Measurements from ENCODE around the gene IPMK. TPM values are rescaled to one million over a fixed set of nuclear protein-coding genes. Genes with fewer than 3 reads are reported as not detected.

The IPMK gene
- total RNA-seq, 1 experiment from 2014 or later: 11.1 TPM

- CTCF ChIA-PET: no interaction called here
- Histone ChIP-seq H2AFZ (no peak overlapping the region), H3F3A (ENCODE audit: insufficient read depth, low read depth) (no peaks in the 10 kb centered on the region), H3K9me2 (ENCODE audit: insufficient read depth) (peaks cover 4% of the 10 kb centered on the region; the same call in 1 of the 2 replicates), H3K4me3 (no peak overlapping the region), H3K4me2 (no peak overlapping the region), H3K79me2 (ENCODE audit: low read depth) (no peaks in the 10 kb centered on the region), H4K20me1 (ENCODE audit: insufficient read depth) (no peaks in the 10 kb centered on the region), H3K36me3 (ENCODE audit: low read depth) (no peaks in the 10 kb centered on the region), H3K9me3 (ENCODE audit: insufficient read depth, low read depth) (no peaks in the 10 kb centered on the region), H3K27ac (no peak overlapping the region), H3K27me3 (ENCODE audit: insufficient read depth, low read depth) (no peaks in the 10 kb centered on the region), H3K4me1 (replicated peaks; ENCODE audit: insufficient read depth) (no peaks in the 10 kb centered on the region)
- TF ChIP-seq EZH2 (IDR thresholded peaks at IDR 0.05; ENCODE audit: low read depth) (no peak), CTCF (conservative IDR thresholded peaks at IDR 0.05) (no peak)
- intact Hi-C loops (cut with micrococcal nuclease; ENCODE audit: unreplicated experiment): no loop called here
- no TSS peak for BruUV-seq (replicated peaks)
- DNase-seq: no peak
- POLR2A ChIA-PET (ENCODE audit: unreplicated experiment): interaction anchor here (0.6 kb wide), 1 partner anchor 1733 kb away, joined by 3 read pairs; the partner anchor contains the start of gene CCDC6
Measured at GRCh38 chr10:58173391-58173790, 94.3 kb downstream of the IPMK start.

- Histone ChIP-seq H3K4me2 (no peak overlapping the region), H3F3A (ENCODE audit: insufficient read depth, low read depth) (no peaks in the 10 kb centered on the region), H3K9me3 (ENCODE audit: insufficient read depth, low read depth) (no peaks in the 10 kb centered on the region), H3K4me1 (replicated peaks; ENCODE audit: insufficient read depth) (no peaks in the 10 kb centered on the region), H3K4me3 (no peak overlapping the region), H3K27ac (no peak overlapping the region), H3K79me2 (ENCODE audit: low read depth) (no peaks in the 10 kb centered on the region), H3K27me3 (ENCODE audit: insufficient read depth, low read depth) (no peaks in the 10 kb centered on the region), H2AFZ (no peak overlapping the region), H3K9me2 (ENCODE audit: insufficient read depth) (peaks cover 4% of the 10 kb centered on the region; the same call in 1 of the 2 replicates), H3K36me3 (ENCODE audit: low read depth) (no peaks in the 10 kb centered on the region), H4K20me1 (ENCODE audit: insufficient read depth) (no peaks in the 10 kb centered on the region)
- no TSS peak for BruUV-seq (replicated peaks)
- TF ChIP-seq EZH2 (IDR thresholded peaks at IDR 0.05; ENCODE audit: low read depth) (no peak), CTCF (conservative IDR thresholded peaks at IDR 0.05) (no peak)
- ChIA-PET CTCF (no interaction called here), POLR2A (ENCODE audit: unreplicated experiment) (no interaction called here)
- intact Hi-C loops (cut with micrococcal nuclease; ENCODE audit: unreplicated experiment): no loop called here
- no peak for DNase-seq
Measured at GRCh38 chr10:58171146-58171545, 96.5 kb downstream of the IPMK start.

- Histone ChIP-seq H3F3A (ENCODE audit: insufficient read depth, low read depth) (no peaks in the 10 kb centered on the region), H3K27me3 (ENCODE audit: insufficient read depth, low read depth) (no peaks in the 10 kb centered on the region), H4K20me1 (ENCODE audit: insufficient read depth) (no peaks in the 10 kb centered on the region), H3K27ac (no peak overlapping the region), H3K9me3 (ENCODE audit: insufficient read depth, low read depth) (no peaks in the 10 kb centered on the region), H3K36me3 (ENCODE audit: low read depth) (no peaks in the 10 kb centered on the region), H3K4me3 (no peak overlapping the region), H3K4me2 (no peak overlapping the region), H3K79me2 (ENCODE audit: low read depth) (no peaks in the 10 kb centered on the region), H2AFZ (no peak overlapping the region), H3K4me1 (replicated peaks; ENCODE audit: insufficient read depth) (no peaks in the 10 kb centered on the region), H3K9me2 (ENCODE audit: insufficient read depth) (0 out of 2 replicates have a peak, but pooled peaks cover 4% of the 10 kb centered on the region)
- intact Hi-C loops (cut with micrococcal nuclease; ENCODE audit: unreplicated experiment): no loop called here
- ChIA-PET POLR2A (ENCODE audit: unreplicated experiment) (no interaction called here), CTCF (interaction anchor here (1.2 kb wide), 1 partner anchor 14 kb away, joined by 5 read pairs; no protein-coding TSS in a partner anchor)
- DNase-seq: no peak
- BruUV-seq (replicated peaks): no TSS peak
- TF ChIP-seq CTCF (conservative IDR thresholded peaks at IDR 0.05) (no peak), EZH2 (IDR thresholded peaks at IDR 0.05; ENCODE audit: low read depth) (no peak)
Measured at GRCh38 chr10:58164517-58164916, 103.2 kb downstream of the IPMK start.
